Upper lobe of left lung (tissue), 6 donors: ENCODE results near the gene UPK3A. TPM values are rescaled to one million over a fixed set of nuclear protein-coding genes. Genes with fewer than 3 reads are reported as not detected.

Source experiments
- ATAC-seq, 2 donors: fragments of 200-7000 bp; cut with Tn5 transposase; one replicate each; pipeline ENCODE4 v1.9.1; 2022; ENCODE audit warnings: mild to moderate bottlenecking in 2 of 2, moderate library complexity in 2 of 2; ENCODE audit not compliant: low FRiP score in 2 of 2
- DNase-seq, 2 donors: peaks; one replicate each; pipeline ENCODE4 v3.0.0-alpha.2; 2019 to 2020
- H3K27ac ChIP-seq, 4 donors: fragments of 200-600 bp; sonication (generic); one replicate each; pipeline ENCODE4 v1.5.1; 2016 to 2019
- H3K27me3 ChIP-seq, 4 donors: fragments of 200-600 bp; sonication (generic); one replicate each; pipeline ENCODE4 v1.5.1; 2017 to 2019
- H3K36me3 ChIP-seq, 4 donors: fragments of 200-600 bp; sonication (generic); one replicate each; pipeline ENCODE4 v1.5.1; 2016 to 2019
- H3K4me1 ChIP-seq, 4 donors: fragments of 200-600 bp; sonication (generic); one replicate each; pipeline ENCODE4 v1.5.1; 2018 to 2019
- H3K4me3 ChIP-seq, 4 donors: fragments of 200-600 bp; sonication (generic); one replicate each; pipeline ENCODE4 v1.5.1; 2017 to 2019; ENCODE audit warnings: mild to moderate bottlenecking in 2 of 4, moderate library complexity in 1 of 4
- H3K9me3 ChIP-seq, 4 donors: fragments of 200-600 bp; sonication (generic); one replicate each; pipeline ENCODE4 v1.5.1; 2018 to 2019
- EP300 ChIP-seq, 4 donors: sonication (generic); formaldehyde crosslinking; IDR thresholded peaks; one replicate each; pipeline ENCODE4 v1.5.1; 2017; ENCODE audit warnings: antibody characterized with exemption in 4 of 4, control low read depth in 2 of 4
- POLR2A ChIP-seq, 4 donors: fragments of 450-650 bp; IDR thresholded peaks; one replicate each; pipeline ENCODE4 v1.5.1; 2016 to 2017; ENCODE audit warnings: antibody characterized with exemption in 4 of 4, mild to moderate bottlenecking in 2 of 4
- POLR2AphosphoS5 ChIP-seq, 2 donors: sonication (generic); formaldehyde crosslinking; IDR thresholded peaks; one replicate each; pipeline ENCODE4 v1.5.1; 2017; ENCODE audit warnings: antibody characterized with exemption in 2 of 2
- WGBS, 2 donors: methylation state at CpG; one replicate each; pipeline ENCODE4 v1.1.5; 2017 to 2018; 5-methylcytosine and 5-hydroxymethylcytosine counted together
- total RNA-seq, 6 donors: library from RNA; depleted of rRNA in 4 of 6; stranded (reverse); fragments of >200 nt in 4 of 6; gene quantifications; one replicate each; pipeline versions ENCODE4 v1.1.0 to v1.2.1, GENCODE V29; 2016 to 2021
- TF ChIP-seq, protein P1 (sequence below), 6 experiments: fragments of 450-650 bp in 4 of 6; fragments of 200-600 bp in 2 of 6; sonication (generic) in 2 of 6; IDR thresholded peaks; one replicate each; pipeline ENCODE4 v1.5.1; 2016 to 2019; ENCODE audit warnings: antibody characterized with exemption in 6 of 6
- donor health status: DM: no; HTN: no; CAD: no; lungs with moderate emphysema.
- donor health status: DM: no; HTN: yes; CAD: no; lungs with severe emphysema.

UPK3A gene
- total RNA-seq, 6 donors from 2014 or later: 0.44 TPM; not detected in 5

DNA sequence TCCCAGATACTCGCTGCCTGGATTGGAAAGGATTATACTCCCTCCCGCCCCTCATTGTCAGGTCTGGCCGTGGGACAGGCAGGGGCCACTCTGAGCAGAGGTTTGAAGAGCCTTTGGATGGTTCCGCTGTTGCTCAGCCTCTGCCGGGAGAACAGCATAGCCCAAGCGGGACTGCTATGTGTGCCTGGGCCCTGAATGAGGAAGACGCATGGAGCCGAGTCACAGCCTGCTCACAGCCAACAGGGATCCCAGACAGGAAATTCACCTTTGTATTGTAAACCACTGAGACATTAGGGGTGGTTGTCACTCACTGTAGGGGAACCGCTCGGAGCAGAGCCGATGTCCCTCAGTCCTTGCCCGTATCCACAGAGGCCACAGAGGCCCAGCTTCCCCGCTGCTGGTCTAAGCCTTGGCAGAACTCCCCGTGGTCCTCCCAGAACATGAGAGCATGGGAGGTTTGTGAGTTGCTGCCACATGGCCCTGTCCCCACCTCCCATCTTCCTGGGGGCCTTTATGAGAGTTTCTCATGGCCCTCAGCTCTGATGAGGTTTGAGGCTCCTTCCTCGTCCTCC is 14.3 kb downstream of the UPK3A start:
- ATAC-seq (no peak), DNase-seq (no peak)
- 79 to 82% methylated on average over 4 to 15 of the region's 15 CpGs for WGBS, 2 donors

DNA sequence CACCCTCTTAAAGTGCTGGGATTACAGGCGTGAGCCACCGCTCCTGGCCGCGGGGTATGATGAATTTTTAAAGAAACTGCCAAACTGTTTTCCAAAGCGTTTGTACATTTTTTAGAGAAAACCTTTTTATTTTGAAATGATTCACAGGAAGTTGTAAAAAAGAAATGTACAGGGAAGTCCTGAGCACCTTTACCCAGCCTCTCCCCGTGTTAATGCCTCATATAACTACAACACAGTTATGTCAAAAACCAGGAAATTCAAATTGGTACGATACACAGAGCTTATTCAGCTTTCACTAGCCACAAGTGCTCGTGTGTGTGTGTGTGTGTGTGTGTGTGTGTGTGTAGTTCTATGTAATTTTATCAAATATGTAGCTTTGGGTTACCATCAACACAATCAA is 18.0 kb downstream of the UPK3A start:
- Histone ChIP-seq H3K36me3 (no peaks in the 10 kb centered on the region), H3K4me1 (no peaks in the 10 kb centered on the region), H3K27ac (no peak overlapping the region), H3K27me3 (no peaks in the 10 kb centered on the region), H3K4me3 (no peak overlapping the region), H3K9me3 (no peaks in the 10 kb centered on the region)
- no peak for DNase-seq
- TF ChIP-seq POLR2AphosphoS5 (IDR thresholded peaks at IDR 0.05) (no peak), EP300 (IDR thresholded peaks at IDR 0.05) (no peak), POLR2A (IDR thresholded peaks at IDR 0.05) (no peak)
- TF ChIP-seq, protein P1, sequence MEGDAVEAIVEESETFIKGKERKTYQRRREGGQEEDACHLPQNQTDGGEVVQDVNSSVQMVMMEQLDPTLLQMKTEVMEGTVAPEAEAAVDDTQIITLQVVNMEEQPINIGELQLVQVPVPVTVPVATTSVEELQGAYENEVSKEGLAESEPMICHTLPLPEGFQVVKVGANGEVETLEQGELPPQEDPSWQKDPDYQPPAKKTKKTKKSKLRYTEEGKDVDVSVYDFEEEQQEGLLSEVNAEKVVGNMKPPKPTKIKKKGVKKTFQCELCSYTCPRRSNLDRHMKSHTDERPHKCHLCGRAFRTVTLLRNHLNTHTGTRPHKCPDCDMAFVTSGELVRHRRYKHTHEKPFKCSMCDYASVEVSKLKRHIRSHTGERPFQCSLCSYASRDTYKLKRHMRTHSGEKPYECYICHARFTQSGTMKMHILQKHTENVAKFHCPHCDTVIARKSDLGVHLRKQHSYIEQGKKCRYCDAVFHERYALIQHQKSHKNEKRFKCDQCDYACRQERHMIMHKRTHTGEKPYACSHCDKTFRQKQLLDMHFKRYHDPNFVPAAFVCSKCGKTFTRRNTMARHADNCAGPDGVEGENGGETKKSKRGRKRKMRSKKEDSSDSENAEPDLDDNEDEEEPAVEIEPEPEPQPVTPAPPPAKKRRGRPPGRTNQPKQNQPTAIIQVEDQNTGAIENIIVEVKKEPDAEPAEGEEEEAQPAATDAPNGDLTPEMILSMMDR (IDR thresholded peaks at IDR 0.05): no peak
- ATAC-seq: no peak
- 71% methylated on average over 8 of the region's 8 CpGs for WGBS, 2 donors

More for the DNA sequence above, 14.3 kb downstream of the UPK3A start:
- H3K27ac ChIP-seq: no peak overlapping the region
- no peak overlapping the region for H3K4me3 ChIP-seq
- H3K36me3 ChIP-seq: no peaks in the 10 kb centered on the region
- no peaks in the 10 kb centered on the region for H3K27me3 ChIP-seq
- no peaks in the 10 kb centered on the region for H3K9me3 ChIP-seq
- TF ChIP-seq POLR2AphosphoS5 (IDR thresholded peaks at IDR 0.05): no peak
- no peak for TF ChIP-seq EP300 (IDR thresholded peaks at IDR 0.05)
- TF ChIP-seq, protein P1 (IDR thresholded peaks at IDR 0.05): no peak
- TF ChIP-seq POLR2A (IDR thresholded peaks at IDR 0.05): no peak
- no peaks in the 10 kb centered on the region for H3K4me1 ChIP-seq

DNA sequence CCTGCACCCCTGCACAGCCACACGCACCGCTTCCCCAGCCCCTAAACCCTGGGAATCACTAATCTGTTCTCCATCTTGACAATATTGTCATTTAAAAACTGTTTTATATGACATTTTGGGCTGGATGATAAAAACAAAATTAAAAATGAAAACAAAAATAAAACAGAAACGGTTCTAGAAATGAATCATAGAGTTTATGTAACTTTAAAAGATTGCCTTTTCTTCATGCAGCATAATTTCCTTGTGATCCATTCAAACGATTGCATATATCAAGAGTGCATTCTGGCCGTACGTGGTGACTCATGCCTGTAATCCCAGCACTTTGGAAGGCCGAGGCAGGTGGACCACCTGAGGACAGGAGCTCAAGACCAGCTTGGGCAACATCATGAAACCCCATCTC is 18.4 kb downstream of the UPK3A start:
- DNase-seq (no peak), ATAC-seq (no peak)
- H3K36me3 ChIP-seq: no peaks in the 10 kb centered on the region
- no peaks in the 10 kb centered on the region for H3K9me3 ChIP-seq
- 77 to 85% methylated on average over 7 of the region's 7 CpGs for WGBS, 2 donors
- TF ChIP-seq POLR2A (IDR thresholded peaks at IDR 0.05) (no peak), POLR2AphosphoS5 (IDR thresholded peaks at IDR 0.05) (no peak)
- TF ChIP-seq, protein P1 (IDR thresholded peaks at IDR 0.05): no peak
- no peak overlapping the region for H3K4me3 ChIP-seq
- no peaks in the 10 kb centered on the region for H3K27me3 ChIP-seq
- H3K4me1 ChIP-seq: no peaks in the 10 kb centered on the region
- no peak overlapping the region for H3K27ac ChIP-seq

DNA sequence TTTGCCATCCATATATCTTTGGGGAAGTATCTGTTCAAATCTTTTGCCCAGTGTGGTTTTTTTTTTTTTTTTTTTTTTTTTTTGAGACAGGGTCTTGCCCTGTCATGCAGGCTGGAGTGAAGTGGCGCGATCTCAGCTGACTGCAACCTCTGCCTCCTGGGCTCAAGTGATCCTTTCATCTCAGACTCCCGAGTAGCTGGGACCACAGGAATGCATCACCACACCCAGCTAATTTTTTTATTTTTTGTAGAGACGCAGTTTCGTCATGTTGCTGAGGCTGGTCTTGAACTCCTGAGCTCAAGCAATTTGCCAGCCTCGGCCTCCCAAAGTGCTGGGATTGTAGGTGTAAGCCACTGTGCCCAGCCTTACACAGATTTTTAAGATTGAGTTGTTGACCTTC is 20.2 kb downstream of the UPK3A start:
- DNase-seq (no peak), ATAC-seq (no peak)
- Histone ChIP-seq H3K27ac (no peak overlapping the region), H3K4me1 (peaks cover 5 to 11% (median 8%) of the 10 kb centered on the region in 4 donors), H3K9me3 (no peaks in the 10 kb centered on the region), H3K36me3 (no peaks in the 10 kb centered on the region), H3K27me3 (no peaks in the 10 kb centered on the region), H3K4me3 (no peak overlapping the region)
- WGBS, 2 donors: 82% methylated on average over 6 of the region's 6 CpGs
- no peak for TF ChIP-seq EP300 (IDR thresholded peaks at IDR 0.05)
- TF ChIP-seq, protein P1 (IDR thresholded peaks at IDR 0.05): no peak
- TF ChIP-seq POLR2A (IDR thresholded peaks at IDR 0.05): no peak
- TF ChIP-seq POLR2AphosphoS5 (IDR thresholded peaks at IDR 0.05): no peak

DNA sequence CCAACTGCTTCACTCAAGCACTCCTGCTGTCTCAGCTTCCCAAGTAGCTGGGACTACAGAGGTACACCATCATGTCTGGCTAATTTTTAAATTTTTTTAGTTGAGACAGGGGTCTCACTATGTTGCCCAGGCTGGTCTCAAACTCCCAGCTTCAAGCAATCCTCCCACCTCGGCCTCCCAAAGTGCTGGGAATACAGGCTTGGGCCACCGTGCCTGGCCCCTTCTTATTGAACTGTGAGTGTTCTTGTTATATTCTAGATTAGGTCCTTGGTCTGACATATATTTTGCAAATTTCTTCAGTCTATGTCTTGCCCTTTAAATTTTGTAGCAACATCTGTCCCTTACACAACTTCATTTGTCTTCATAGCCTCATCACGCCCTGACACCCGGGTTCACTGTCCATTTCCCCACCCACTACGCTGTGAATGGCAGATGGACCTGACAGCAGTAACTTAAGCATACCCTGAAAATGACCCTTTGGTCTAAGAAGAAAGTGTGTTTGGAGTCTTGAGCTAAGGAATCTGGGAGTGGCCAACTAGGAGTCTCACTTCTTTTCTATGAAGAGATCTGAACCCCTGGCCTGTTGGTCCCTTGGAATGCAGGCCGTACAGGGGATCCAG is 20.8 kb downstream of the UPK3A start:
- TF ChIP-seq POLR2A (IDR thresholded peaks at IDR 0.05) (no peak), EP300 (IDR thresholded peaks at IDR 0.05) (no peak), POLR2AphosphoS5 (IDR thresholded peaks at IDR 0.05) (no peak)
- TF ChIP-seq, protein P1 (IDR thresholded peaks at IDR 0.05): no peak
- DNase-seq: no peak
- 69 to 70% methylated on average over 6 of the region's 6 CpGs for WGBS, 2 donors

More for the DNA sequence above, 20.8 kb downstream of the UPK3A start:
- H3K4me1 ChIP-seq: peaks cover 8 to 13% (median 10%) of the 10 kb centered on the region in 4 donors
- H3K27ac ChIP-seq: no peak overlapping the region
- H3K9me3 ChIP-seq: no peaks in the 10 kb centered on the region
- no peak for ATAC-seq
- no peaks in the 10 kb centered on the region for H3K27me3 ChIP-seq
- no peak overlapping the region for H3K4me3 ChIP-seq
- no peaks in the 10 kb centered on the region for H3K36me3 ChIP-seq
